ENCODE measurements around the gene CARD18.
A peak's percentile ranks its signal among the peaks of the same experiment; 100 is the strongest.

CARD18 gene, protein sequence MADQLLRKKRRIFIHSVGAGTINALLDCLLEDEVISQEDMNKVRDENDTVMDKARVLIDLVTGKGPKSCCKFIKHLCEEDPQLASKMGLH

DNA sequence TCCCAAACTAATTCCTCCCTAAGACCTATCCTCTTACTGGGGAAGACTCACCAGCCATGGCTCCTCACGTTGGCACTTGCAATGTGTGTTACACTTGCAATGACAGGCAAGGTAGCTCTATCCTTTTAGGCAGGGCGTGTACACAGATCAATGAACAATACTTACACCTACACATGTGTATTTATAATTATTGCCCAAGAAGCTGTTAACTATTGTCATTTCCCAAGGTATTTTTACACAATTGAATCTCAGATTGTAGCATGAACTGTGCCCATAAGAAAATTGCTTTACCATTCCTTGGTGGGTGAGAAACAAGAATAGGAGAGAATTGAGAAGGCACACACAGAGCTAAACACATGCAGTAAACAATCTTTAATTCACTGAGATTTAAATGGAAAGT is at the start of gene CARD18:
CARD18 (minus strand) TSS at position 101 of the 400 bp plus-strand sequence; CDS start at position 58, 43 bp downstream.
- DNase-seq, result no peak

DNA sequence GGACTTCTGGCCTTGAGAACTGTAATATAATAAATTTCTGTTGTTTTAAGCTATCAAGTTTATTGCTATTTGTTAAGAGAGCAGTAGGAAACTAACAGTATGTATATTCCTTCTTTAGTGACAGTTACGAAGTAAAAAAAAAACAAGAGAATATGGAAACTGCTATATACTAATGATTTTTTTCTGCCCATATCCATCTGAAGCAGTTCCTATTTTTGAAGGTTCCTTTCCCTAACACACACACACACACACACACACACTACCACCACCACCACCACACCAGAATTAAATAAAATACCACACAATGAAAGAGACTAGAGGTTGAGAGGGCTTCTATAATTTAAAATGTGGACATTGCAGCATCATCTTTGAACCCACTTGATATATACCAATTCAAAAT is 44.4 kb upstream of the CARD18 start:
- no peak for DNase-seq

DNA sequence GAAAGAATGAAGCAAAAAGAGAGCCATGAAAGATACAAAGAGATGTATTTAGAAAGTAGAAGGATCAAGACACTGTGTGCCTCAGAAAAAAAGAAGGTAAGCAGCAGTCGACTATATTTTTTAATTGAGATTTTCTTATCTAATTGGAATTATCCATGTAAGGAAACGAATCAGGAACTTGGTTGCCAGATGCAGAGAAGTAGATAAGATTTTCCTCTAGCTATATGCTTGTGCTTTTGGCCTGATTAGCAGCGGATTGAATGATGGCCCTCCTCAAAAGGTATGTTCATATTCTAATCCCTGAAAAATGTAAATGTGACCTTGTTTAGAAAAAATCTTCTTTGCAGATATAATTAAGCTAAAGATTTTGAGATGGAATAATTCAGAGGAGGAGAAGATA is 43.9 kb upstream of the CARD18 start:
- DNase-seq, result no peak

DNA sequence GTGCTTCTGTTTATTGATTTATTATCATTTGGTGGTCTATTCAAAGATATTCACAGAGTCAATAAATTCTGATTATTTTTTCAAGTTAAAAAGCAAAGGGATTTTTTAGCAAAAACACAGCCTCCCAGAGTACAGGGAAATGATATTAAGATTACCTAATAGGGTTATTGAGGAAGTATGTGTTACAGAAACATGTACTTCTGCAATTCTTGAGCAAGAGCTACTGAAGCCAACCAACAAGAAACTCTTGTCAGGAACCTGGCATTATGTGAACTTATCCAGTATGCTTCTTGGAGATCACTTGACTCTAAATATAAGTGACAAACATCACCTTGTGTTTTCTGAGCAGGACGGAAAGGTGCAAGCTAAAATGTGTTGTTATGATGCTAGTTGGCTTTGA is 42.0 kb upstream of the CARD18 start:
- peak; percentile 94 for DNase-seq

DNA sequence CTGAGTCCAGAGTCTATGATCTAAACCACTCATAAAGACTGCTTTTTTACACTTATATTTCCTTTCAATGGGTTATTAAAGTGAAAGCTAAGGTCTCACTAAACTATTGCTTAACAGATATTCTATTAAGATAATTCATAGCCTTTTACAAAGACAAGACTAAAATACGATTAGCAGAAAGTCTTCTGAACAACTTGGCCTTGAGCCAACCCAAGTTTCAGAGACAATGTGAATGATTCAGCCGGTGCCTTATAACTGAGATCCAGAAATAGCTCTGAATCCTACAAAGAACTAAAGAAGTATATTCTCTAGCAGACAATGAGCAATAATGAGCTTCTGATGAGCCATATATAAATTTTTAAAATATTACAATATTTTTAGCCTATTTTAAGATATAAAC is 41.5 kb upstream of the CARD18 start:
- DNase-seq, result peak; percentile 81

DNA sequence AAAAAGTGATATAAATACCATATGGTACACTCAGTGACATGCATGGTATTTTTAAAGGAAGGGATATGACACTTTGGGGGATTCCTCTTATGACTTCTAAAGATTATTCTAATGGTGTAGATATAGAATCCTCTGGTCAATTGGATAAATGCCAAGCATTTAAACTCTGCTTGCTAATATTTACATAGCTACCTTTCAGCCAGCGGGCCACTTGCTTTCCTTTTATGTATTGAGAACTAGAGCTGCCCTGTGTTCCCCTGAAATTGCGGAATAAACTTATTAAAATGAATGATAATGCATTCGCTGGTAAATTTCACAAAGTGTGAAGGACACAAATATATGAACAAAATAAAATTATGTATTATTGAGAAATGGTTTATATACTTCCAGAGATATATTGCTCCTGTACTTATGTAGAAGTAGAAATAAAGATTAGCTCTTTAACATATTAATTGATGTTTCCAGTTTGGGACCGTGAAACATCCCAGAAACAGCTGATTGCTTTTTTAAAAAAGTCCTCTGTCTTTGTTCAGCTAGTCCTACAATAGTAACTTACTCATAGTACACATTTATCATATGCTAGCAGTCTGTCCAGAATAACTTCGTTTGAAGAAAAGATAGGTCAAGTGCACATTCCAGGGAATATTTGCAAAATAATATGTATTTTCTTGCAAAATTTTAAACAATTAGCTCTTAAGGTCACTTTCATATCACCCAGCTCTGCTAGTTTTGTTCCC is 40.1 kb upstream of the CARD18 start:
- DNase-seq, result no peak

DNA sequence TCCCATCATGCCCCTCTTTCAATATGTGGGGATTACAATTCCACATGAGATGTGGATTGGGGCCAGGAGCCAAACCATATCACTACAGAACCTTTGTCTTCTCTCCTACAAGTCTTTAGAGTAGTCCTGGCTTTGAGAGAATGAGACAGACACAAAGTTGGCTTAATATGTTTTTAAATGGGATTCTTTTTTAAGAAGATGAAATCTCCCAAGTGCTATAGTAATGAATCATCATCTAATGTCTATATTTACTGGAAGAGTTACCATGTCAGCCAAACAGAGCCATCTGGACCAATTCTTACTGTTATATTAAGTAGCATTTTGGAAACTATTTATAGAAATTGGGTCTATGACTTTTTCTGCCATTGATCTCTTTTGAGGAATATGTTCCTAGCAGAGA is 38.1 kb upstream of the CARD18 start:
- DNase-seq, result no peak

DNA sequence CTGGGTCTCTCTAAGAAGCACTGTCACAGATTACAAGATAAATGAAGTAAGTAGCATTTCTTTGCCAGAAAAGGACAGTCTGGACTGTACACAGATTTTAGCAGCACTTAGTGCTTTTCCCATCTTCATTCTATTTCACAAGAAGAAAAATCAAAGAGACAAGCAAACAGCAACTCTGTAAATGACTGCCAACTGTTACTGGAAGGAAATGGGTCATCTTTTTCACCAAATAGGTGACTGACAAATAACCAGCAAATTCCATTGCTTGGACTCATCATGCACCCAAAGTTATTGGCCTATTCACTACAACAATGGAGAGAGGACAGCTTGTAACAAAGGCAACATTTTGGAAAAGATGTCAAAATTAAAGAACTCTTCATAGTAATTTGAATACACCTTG is 28.9 kb upstream of the CARD18 start:
- DNase-seq, result no peak

DNA sequence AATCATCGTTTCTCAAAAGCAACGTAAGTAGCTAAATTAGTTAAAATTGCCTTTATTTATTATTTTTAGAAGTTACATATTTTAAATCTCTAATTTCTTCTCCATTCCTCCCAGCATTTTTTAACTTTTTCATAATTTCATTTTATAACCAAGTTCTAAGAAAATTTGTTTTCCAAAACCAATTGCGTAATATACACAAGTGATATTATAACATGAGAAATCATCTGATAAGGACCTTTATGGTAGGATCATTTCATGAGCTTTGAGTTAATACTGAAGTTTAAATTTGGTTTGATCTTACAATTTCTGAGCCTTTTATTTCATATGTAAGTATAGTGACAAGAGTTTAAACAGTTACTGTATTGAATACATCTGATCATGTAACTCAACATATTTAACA is 27.7 kb upstream of the CARD18 start:
- no peak for DNase-seq

DNA sequence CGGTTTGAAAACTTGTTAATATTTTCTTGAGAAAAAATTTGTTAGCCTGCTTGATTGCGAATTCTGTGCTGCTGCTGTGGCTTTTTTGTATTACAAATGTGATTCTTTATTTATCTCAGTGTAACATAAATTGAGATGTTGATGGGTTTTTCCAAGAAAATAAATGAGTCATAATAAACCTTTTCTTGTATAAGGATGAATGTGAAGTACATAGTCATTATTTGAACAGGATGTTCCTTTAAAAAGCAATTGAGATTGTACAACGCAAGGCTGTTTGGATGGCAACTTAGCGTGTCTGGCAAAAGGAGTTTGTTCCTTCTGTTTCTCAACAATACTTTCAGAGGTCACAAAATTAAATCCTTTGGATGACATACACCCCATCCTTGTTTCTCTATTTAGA is 24.6 kb upstream of the CARD18 start:
- peak; percentile 43 for DNase-seq

DNA sequence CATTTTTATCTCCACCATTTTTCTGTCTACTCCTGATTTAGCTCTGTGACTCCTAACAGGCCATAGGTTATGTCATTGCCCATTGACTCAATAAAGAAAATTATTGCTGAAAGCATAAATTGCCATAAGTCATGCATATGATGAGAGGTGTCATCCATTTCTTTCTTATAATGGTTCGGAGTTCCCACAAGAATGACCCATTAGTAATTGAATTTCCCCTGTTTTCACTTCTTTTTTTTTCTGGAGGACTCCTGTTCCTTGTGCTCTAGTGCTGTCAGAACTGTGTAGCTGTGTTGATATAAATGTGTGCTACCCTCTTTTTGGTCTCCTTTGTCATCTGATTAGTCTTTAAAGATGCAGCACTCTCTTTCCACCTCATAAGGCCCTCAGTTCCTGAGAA is 22.9 kb upstream of the CARD18 start:
- DNase-seq, result peak; percentile 91

DNA sequence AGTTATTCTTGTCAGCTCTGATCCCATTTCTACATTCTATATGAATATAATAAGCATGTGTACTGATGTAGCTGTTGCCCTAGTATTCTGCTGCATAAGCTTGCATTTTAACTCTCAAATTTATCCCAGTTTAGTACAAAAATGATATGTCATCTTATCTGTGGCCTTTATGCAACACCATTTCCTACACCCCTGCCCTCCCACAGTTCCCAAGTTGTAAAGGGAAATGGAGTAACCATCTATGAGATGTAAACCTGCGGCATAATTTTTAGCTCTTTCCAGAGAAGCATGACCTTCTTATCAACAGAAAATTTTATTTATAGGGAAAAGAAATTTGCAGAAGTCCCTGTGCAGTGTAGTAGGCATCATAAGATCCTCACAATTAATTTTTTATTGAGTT is 18.9 kb upstream of the CARD18 start:
- DNase-seq, result peak; percentile 42

DNA sequence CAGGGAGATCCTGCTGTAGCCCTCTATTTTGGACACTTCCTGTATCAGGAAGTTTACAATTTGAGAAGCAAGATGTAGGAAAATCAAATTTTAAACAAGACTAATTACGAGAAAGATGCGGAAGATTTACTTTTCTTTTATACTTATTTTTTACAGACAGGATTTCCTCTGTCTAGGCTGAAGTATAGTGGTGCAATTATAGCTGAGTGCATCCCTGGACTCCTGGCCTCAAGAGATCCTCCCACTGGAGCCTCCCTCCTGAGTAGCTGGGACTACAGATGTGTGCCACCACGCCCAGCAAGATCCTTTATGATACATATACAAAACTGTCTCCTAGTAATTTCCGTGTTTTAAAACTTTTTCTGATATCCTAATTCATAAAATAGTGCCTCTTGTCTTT is 17.2 kb upstream of the CARD18 start:
- DNase-seq, result no peak

DNA sequence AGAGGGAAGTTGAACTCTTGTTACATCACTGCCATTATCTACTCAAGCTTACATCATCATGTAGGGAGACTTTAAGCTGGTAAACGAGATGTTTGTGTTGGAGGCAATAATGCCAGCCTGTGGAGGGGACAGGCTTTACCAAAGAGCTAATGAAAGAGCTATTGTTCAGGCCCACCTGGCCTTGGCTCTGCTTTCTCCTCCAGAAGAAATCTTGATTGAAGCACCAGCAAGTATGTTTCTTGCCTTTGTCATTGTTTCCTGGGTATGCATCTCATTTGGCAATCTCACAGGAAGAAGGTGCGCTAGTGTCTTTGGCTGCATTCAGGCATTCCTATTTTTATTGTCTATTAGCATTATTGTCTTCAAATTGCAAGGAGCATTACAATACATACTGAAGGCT is 16.7 kb upstream of the CARD18 start:
- DNase-seq, result no peak

DNA sequence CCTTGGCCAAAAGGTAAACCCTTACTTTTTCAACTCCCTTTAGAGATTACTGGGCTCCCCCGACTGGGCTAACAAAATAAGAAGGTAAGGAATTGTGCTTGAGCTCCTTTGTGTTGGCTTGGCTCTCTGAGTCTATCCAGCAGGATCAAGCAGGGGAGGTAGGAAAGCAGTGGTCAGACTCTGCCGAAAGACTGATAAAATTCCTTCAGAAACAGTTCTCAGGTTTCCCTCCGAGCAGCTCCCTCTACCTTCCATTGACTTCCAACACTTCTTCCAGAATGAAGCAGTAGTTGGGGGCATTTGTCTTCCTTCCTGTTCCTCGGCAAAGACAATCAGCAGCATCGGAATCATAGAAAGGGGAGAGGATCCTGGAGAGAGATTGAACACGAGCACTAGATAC is 16.1 kb upstream of the CARD18 start:
- no peak for DNase-seq

DNA sequence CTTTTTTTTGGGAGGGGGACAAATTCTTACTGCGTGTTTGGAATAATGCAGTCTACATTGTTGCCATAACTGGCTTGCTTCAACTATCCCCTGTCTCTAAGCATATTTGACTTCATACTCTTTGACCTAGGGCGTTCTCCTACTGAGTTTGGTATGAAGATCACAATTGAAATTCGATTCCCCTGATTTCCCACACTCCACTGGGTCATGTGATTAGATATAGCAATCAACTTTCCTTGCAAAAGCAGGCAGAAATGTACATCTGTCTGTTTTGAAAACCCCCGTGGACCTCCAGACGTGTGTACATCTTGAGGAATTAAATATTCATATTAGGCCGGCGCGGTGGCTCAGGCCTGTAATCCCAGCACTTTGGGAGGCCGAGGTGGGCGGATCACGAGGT is 13.8 kb upstream of the CARD18 start:
- no peak for DNase-seq

DNA sequence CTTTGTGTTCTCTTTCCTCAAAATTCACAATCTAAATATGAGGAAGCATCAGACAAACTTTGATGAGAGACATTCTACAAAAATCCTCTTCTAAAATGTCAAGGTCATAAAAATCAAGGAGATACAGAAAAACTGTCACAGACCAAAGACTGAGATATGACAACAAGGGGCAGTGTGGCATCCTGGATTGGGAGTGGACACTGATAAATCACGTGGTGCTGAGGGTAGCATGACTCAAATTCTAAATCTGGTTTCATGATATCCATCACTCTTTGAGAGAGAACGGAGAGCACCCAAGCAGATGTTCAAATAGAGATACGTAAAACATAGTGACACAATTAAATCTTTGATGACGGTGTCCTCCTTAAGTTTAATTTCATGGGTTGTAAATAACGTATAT is 13.0 kb upstream of the CARD18 start:
- no peak for DNase-seq

DNA sequence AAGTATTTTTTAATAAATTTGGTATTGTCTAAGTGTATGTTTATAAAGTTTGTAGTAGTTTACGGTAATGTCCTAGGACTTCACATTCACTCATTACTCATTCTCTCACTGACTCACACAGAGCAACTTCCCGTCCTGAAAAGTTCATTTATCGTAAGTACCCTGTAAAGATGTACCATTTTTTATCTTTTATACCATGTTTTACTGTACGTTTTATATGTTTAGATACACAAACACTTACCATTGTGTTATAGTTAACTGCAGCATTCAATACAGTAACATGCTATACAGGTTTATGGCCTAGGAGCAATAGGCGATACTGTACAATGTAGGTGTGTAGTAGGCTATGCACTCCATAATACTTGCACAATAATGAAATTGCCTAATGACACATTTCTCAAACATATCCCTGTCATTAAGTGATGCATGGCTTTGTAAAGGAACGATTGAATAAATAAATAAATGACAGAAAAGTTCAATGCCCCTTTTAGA is 12.5 kb upstream of the CARD18 start:
- peak; percentile 55 for DNase-seq

DNA sequence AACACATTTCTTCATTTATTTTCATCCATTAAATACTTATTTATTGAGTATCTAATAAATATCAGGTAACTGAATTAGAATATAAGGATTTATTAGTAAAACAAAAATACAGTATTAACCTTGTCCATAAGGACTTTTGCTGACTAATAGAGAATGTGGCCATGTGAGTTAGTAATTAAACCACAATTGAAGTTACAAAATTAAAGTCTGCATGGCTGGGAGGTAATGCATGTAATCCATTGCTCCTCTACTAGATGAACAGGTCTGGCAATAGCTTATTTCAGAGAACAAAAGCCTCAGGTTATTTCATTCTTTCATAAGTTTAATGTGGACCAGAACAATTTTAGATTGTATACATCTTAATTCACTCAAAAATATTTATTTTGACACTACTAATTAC is 9.9 kb upstream of the CARD18 start:
- no peak for DNase-seq

DNA sequence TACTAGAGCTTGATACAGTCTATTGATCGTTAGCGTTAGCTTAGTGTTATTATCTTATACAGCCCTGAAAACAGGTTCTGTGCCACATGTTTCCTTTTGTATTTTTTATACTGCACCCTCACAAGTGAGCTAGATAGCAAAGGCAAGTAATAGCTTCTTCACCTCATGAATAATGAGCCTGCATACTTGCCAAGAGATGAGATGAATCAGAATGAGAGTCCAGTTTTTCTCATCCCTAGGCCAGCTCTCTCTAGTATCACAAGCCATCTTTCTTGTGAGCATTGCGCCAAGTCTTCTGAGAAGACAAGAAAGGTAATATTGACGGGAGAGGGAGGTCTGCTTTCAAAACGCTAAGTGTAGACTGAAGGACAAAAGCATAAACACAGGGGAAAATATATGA is 8.7 kb upstream of the CARD18 start:
- DNase-seq, result no peak

DNA sequence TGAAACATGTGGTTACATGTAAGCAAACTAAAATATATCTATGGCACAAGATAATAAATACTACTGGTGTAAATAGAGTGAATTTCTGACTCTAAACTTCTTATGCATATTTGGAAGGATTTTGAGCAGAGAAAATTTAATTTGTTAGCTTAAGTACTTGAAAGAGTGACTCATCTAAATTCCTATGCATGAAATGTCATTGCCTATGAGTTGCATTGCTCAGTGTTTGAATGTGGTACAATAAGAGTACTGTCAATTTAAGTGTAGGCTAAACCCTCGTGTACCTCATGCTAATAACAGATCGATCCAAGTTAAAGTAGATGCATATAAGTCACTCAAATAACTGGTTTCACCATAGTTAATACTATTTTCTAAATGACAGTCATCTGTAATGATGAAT is 5.3 kb upstream of the CARD18 start:
- no peak for DNase-seq

DNA sequence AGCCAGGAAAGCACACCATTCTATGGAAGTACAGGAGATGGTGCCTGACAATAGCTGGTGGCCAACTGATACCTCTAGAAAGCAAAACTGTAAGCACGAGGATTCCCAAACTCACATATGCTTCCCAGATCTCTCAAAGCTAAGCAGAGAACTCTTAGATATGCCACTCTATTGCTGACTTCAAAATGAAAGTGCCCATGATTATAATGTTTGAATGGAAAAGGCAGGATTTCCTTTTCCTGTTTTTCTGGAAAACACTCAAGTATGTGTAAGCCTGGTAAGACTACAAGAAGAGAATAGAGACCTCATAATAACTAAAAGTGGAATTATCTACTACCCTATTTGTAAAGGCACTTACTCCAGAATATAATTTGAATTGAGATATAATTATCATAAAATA is 2.6 kb upstream of the CARD18 start:
- no peak for DNase-seq

DNA sequence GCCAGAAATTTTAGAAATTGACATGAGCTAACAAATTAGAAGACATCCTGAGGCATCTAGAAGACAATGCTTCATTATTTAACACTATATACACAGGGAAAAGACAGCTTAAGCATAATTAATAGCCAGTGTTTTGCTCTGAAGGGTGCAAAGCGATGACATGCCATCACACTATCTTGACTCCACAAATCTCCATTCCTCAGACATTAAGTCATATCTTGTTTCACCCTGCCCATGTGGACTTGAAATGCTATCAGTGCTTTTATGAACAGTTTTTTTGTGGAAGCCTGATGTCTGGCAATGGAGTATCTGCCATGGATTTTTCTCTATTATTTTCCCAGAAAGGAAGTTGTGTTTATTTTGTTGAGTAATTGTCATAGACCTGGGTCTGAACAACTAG is 2.3 kb downstream of the CARD18 start:
- DNase-seq, result no peak

DNA sequence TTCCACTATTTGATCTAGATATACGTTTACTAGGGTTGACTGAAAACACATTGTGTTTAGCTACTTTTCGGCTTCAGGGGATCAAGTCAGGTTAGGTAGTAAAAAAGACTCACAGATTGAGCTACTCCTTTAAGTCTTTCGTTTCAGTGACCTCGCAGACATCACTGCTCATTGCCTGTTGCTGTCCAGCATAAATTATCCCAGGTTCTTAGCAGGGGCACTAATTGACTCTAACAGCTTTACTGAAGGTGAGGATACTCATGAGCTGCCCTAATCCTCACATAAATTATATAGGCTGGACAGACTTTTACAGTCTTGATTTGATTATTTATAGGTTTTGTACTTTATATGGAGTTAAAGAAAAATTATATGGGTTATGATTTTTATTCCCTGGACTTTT is 3.7 kb downstream of the CARD18 start:
- no peak for DNase-seq

Data from inflammatory macrophage treated with lipopolysaccharide for 4 hours (primary cell).